ENCODE data around the gene RUNDC3A. TPM values are rescaled to one million over a fixed set of nuclear protein-coding genes. Genes with fewer than 3 reads are reported as not detected.
"Not testable (repeated sequence)": the region's sequence is repeated elsewhere in the genome, so short reads cannot be mapped to it uniquely, and the experiment has no call there.

RUNDC3A gene
- total RNA-seq, 1 donor from 2014 or later = 17.3 TPM

DNA sequence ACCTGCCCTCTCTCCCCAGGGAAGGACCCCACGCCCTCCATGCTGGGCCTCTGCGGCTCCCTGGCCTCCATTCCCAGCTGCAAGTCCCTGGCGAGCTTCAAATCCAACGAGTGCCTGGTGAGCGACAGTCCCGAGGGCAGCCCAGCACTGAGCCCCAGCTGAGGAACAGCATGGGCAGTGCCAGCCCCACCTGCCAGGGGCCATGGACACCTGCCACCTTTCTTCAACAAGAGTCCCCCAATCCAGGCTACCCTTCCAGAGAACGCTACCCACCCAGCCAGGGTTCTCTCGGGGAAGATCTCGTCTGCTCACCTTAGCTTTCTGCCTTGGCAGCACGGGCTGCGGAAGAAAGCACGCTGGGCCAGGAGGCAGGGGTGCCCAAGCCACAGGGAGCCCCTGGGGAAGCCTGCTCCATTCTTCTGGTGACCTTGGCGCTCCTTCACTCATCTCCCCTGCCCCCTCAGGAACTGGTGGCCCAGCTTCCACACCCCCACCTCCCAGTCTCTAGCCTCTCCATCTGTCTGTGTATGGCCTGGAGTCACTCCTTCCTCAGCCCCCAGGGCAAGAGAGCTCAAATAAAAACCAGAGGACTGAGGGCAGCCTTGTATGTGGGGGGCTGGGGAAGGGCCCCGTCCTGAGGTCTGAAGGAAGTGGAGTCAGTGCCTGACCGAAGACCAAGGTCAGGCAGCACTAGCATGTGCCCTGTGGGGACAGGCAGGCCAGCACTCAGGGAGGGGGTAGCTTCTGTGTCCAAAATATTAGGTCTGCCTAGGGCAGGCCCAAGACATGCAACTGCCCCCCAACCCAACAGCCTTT, 9.9 kb downstream of the RUNDC3A start:
- no peak for DNase-seq (ENCODE audit: low spot score)

DNA sequence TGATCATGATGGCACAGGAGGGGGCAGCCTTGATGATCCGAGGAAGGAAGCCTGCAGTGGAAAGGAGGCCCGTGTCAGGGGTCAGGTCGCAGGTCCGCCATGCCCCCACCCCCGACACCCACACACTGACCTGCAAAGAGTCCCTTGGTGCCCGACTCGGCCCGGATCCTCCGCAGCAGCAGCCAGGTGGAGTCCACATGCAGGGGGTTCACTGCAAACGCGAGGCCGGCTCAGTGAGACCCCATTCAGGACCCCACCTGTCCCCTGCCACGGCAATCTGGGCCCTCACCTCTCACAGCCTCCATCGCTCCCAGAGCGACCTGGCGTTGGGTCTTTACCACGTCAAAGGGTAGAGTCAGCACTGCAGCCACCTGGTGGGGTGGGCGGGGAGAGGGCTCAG, 11.7 kb downstream of the RUNDC3A start:
- no peak for DNase-seq (ENCODE audit: low spot score)

DNA sequence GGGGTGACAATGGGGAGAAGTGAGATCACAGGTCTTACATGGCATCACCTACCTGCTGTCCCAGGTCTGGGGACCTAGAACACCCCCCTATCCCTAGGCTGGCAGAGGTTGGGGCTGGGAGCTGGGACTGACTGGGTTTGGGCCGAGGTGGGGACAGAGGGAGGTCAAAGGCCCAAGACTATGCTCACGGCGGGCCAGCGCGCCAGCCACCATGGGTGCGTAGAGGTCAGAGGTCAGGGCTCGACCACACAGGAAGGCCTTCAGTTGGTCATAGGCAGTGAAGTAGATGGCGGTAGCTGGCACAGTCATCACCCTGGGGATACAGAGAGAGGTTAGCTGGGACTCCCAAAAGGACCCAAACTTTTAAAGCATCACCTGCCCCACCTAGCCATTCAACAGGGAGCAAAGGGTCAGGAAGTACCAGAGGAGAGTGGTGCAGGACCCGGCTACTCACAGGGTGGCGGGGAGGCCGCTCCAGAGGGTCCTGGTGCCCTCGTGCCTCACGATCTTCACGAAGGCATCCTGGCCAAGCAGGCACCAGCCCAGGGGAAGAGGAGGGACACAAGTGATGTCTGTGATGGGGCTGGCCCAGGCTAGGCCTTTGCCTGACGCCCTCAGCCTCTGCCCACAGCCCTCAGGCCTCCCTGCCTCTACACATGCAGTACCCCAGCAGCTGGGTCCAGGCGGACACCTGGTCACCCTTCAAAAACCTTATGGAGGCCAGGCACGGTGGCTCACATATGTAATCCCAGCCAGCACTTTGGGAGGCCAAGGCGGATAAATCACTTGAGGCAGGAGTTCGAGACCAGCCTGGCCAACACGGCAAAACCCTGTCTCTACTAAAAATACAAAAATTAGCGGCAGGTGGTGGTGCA, 13.1 kb downstream of the RUNDC3A start:
- DNase-seq (ENCODE audit: low spot score) = no peak

DNA sequence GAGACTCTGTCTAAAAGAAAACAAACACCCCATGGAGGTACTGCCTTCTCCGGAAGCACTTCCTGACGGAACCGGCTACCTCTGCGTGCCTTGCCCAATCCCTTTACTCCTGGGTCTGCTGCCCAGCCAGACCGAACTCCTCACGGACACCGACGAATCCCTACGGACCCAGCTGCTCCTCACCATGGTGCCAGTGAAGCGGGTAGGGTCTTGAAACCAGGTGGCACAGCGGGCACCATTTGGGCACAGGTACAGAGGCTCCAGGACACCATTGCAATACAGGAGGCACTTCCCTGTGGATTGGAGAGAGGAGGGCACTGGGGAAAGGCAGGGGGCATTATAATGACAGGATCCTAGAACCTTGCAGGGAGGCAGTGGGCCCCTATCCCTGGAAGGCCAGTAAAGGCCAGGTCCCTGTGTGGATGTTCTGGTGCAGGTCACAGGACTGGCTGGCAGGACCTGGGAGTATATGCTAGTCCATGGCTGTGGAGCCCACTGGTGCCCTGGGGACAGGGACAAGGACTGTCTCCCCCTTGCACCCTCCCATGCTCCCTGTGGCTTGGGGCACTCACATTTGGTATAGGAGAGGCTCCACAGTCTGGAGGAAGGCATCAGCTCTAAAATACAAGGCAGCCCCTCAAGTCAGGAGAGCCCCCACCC, 14.0 kb downstream of the RUNDC3A start:
- DNase-seq (ENCODE audit: low spot score) = no peak

DNA sequence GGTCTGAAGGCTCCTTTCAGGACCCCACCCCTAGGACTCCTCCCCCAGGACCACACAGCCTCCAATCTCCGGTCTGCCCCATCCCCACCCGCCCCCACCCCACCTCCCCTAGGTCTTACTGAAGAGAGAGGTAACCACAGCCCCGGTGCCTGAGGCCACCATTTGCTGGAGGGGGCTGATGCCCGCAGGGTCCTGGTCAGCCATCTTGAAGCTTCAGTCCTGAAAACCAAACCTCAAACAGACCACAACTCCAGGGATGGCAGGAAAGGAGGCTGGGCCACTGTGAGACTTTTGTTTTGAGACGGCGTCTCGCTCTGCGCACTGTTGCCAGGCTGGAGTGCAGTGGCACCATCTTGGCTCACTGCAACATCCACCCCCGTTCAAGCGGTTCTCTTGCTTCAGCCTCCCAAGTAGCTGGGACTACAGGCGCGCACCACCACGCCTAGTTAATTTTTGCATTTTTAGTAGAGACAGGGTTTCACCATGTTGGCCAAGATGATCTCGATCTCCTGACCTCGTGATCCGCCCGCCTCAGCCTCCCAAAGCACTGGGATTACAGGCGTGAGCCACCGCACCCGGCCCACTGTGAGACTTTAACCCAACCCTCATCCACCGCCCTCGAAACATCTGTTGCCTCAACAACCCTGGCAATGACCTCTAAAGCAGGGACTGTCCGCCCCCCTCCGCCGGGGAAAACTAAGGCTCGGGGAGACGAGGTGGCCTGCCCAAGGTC, 15.1 kb downstream of the RUNDC3A start:
- DNase-seq (ENCODE audit: low spot score) = no peak

DNA sequence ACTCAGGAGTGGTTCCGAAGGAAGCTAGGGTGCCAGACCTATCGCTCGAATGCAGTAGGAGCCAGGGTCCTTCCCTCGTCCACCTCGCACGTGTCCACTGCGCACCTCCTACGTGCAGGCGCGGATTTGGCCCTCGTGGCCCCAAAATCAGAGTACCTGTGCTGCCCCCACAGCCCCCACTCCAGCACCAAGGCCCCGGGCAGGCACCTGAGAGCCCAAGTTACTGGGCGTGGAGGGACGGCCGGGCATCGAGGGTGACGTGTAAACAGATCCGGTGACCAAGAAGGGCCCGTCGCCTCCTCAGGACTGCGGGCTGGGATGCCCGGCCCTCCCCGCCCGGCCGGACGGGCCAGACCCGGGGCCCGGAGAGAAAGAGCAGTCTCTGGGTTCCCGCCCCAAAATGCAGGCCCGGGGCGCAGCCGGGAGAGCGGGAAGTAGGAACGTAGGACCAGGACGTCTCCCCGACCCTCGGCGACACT, 15.7 kb downstream of the RUNDC3A start:
- DNase-seq (ENCODE audit: low spot score) = no peak

DNA sequence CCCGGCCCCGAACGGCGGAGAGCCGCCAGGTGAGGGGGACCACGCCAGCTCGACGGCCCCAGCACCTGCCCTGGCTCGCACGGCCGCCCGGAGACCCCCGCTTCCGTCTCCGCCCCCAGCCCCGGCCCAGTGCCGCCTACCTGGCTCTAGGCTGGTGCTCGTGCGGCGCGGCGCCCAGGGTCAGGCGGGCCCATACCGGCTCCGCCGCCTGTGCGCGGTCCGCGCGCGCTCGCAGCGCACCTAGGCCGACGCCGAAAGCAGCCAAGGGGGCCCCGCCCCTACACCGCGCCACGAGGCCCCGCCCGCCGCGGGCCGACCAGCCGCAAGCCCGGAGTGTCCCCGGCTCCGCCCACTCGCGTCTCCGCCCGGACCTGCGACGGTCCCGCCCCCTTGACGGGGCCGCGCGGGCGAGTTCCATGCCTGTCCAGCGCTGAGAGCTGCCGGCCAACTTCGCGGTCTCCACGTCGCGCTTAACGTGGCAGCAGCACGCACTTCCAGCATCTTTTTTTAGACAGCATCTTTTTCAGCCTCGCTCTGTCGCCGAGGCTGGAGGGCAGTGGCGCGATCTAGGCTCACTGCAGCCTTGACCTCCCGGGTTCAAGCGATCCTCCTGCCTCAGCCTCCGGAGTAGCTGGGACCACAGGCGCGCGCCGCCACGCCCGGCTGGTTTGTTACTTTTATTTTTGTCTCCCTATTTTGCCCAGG, 16.3 kb downstream of the RUNDC3A start, which contains the start of gene SLC25A39:
Gene SLC25A39, minus strand, starts transcription at position 253 of the 705 bp plus-strand sequence. CDS start 1,261 bp downstream, outside the sequence.
- peak; percentile 95 for DNase-seq (ENCODE audit: low spot score)

DNA sequence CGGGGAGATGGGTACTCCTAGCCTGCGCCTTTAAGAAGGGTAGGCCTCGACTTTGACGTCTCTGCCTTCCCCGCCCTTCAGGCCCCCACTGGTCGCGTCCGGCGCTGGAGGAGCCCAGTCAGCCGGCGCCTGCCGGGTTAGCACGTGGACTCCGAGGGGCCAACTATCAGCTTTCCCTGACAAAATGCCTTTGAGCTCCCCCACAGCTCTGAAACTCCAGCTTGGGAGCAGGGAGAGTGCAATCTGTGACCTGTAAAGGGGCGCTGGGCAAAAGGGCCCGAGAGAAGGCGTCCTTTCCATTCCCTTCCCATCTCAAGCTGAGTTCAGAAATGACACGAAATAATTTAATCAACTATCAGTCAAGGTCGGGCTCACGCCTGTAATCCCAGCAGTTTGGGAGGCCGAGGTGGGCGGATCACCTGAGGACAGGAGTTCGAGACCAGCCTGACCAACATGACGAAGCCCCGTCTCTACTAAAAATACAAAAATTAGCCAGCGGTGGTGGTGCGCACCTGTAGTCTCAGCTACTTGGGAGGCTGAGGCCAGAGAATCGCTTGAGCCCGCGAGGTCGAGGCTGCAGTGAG, 18.6 kb downstream of the RUNDC3A start:
- DNase-seq (ENCODE audit: low spot score) = peak; percentile 99

DNA sequence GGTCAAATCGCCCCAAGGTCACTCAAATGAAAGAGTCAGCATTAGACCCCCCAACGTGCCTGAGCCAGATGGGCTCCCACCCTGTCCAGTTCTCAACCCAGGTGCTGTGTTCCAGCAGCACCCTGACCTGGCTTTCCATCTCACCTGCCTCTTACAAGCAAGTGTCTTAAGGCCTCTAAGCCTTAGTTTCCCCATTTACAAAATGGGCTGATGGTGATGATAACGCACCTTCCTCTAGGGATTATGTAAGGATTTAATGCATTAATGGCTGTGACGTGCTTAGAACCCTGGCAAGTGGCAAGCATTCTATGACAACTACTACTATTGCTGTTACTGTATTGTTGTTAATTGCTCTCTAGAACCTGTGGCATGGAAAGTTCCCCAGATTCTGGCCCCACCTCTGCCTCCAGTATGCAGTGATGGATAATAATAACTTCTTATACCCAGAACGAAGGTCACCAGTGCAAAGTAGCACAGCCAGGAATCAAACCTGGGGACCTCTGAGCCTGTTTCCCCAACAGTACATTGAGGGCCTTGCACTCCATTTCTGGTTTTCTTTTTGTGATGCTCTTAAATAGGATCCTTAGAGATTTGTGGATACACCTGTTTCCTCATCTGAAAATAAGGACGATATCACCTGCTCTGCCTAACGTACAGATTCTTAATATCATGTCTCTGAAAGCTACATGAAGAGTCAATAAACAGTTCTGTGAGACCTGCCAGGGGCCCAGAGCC, 19.5 kb downstream of the RUNDC3A start:
- no peak for DNase-seq (ENCODE audit: low spot score)

DNA sequence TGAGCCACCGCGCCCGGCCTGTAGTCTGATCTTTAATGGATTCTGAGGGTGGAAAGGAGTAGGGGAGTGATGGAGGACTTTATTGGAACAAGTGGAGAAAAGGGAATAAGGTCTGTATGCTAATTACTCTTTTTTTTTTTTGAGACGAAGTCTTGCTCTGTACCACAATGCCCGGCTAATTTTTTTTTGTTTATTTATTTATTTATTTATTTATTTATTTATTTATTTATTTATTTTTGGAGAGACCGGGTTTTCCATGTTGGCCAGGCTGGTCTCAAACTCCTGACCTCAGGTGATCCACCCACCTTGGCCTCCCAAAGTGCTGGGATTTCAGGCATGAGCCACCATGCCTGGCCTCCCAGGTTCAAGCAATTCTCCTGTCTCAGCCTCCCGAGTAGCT, 21.1 kb downstream of the RUNDC3A start:
- not testable (repeated sequence) for DNase-seq (ENCODE audit: low spot score)

DNA sequence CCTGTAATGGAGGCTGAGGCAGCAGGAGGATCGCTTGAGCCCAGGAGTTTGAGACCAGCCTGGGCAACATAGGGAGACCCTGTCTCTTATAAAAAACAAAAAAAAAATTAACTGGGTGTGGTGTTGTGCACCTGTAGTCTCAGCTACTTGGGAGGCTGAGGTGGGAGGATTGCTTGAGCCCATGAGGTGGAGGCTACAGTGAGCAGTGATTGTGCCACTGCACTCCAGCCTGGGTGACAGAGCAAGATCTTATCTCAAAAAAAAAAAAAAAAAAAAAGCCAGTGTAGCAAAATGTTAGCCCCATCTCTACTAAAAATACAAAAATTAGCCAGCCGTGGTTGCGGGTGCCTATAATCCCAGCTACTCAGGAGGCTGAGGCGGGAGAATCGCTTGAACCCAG, 21.9 kb downstream of the RUNDC3A start:
- not testable (repeated sequence) for DNase-seq (ENCODE audit: low spot score)

DNA sequence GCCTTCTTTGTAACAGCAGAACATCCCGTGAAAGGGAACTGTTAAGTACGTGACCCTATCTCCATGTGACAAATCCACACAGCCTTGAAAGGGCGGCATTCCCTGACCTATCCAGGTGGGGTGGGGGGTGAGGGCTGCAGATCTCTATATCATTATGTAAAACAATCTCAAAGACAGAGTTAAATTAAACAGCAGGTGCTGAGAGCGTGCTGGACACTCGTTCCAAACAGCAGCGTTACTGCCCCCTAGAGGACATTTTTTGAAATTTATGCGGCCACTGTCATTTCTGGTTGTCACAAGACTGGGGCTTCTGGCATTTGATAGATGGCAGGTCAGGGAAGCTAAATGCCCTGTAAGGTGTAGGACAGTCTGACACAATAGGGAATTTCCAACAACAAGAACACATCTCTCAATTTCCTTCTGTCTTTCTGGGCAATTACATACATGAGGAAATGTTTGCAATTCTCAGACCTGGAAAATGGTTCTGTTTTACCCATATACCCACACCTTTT, 22.9 kb downstream of the RUNDC3A start:
- DNase-seq (ENCODE audit: low spot score) = peak; percentile 73

DNA sequence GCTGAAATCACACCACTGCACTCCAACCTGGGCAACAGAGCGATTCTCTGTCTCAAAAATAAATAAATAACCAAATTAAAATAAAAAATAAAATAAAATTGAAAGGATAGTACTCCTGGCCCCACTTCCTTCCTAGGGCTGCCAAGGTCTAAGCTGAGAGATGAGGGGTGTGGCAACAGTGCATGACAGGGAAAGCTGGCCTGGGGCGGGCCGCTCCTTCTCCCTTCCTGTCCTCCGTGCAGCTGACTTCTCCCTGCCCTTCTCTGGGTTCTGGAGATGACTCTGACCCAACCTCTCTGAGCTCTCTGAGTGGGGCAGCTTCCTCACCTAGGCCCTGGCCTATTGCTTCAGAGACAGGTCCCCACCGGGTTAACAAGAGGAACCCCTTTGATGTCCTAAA, 25.0 kb downstream of the RUNDC3A start:
- DNase-seq (ENCODE audit: low spot score) = no peak

DNA sequence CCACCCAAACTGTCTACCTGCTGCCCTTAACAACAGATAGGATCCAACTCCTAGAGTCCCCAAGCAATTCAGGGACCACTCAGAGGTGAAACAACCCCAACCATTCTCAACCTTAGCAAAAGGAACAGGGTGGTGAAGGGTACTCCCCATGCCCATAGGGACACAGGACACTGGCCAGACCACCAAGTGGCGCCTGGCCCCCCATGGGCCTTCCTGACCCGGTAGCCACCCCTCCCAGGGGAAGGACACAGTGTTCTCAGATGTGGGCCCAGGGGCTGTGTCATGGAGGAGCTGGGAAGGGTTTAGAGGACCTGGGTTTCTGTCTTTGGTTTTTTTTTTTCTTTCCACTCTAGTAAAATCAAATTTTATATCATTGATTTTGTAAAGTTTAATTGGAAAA, 25.9 kb downstream of the RUNDC3A start:
- DNase-seq (ENCODE audit: low spot score) = no peak

DNA sequence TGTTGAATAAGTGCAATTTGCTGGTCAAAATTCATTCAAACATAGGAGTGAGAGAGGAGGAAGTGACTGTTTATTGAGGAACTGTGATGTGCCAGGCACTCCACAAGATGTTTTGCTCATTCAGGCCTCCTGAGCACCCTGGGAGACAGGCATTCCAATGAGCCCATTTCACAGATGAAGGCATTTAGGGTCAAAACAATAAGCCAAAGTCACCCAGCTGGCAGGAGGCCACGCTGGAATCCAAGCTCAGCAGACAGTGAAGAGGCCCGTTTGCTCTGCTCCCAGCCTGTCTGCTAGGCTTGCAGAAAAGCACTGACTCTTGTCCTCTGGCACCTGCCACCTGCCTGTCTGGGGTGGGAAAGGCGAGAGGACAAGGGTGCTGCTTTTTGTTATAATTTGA, 26.3 kb downstream of the RUNDC3A start:
- no peak for DNase-seq (ENCODE audit: low spot score)

DNA sequence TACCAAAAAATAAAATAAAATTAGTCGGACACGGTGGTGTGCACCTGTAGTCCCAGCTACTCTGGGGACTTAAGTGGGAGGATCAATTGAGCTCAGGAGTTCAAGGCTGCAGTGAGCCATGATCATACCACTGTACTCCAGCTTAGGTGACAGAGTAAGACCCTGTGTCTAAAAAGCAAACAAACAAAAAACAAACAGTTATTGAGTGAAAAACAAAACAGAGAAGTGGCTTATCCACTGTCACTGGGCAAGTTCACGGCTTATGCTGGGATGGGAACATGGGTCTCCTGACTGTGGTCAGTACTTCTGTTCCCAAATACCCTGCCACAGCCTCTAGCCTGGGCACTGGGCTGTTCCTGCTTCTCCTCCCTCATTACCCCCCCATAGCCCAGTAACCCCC, 27.2 kb downstream of the RUNDC3A start:
- no peak for DNase-seq (ENCODE audit: low spot score)

DNA sequence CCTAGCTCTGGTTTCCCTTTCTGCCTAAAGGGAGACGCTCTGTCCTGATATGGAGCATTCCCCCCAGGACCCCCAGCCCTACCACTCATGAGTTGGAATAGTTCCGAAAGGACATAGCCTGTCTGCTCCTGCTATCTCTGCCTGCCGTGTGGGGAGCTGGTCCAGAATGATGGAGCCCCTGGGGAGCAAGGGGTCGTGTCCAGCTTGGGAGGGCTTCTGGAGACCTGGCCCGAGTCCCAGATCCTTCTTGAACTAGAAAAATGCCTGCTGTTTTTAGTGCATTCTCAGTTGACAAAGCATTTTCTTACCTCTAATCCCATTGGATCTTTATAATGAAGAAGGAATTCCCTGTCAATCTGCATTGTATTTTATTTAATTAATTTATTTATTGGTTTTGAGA, 27.6 kb downstream of the RUNDC3A start:
- no peak for DNase-seq (ENCODE audit: low spot score)

DNA sequence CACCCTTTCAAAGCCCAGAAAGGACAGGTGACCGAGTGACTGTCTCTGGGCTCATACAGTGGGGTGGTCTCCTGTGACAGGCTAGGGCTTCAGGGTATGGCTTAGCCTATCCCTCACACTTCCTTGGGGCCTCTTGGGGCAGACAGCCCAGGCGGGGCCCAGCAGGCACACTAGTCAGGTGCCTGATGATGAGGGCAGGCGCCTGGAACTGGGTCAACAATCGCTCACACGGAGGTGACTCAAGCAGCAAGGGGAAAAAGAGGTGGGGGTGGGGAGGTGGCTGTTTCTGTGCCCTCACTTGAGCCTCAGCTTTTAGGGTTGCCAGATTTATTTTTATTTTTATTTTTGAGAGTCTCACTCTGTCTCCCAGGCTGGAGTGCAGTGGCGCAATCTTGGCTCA, 30.3 kb downstream of the RUNDC3A start:
- no peak for DNase-seq (ENCODE audit: low spot score)

DNA sequence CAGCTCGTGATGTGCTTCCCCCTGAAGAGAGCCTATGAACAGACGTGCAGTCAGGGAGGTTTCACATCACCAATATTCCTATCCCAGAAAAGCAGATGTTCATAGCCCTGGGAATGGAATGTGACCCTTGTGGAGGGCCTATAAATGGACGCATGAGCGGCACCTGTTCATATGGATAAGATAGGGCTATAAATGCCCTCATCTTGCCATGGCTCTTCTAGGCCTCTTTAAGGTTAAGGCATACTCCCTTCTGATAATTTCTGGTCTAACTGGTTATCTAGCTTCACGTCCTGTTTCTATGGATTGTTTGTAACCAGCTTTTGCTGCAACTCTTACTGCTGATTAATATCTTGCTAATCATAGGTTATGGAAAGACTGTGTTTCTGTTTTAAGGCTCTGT, 32.2 kb downstream of the RUNDC3A start:
- DNase-seq (ENCODE audit: low spot score) = not testable (repeated sequence)

All from umbilical cord (tissue), 2 donors.